Natural killer cell treated with Interleukin-12 subunit alpha and Interleukin-12 subunit beta and Interleukin-15 and Interleukin-18, amount 100 ng/mL, for 72 hours (primary cell): ENCODE data around the gene SLC26A9. TPM values are rescaled to one million over a fixed set of nuclear protein-coding genes. Genes with fewer than 3 reads are reported as not detected.

Source experiments
- ATAC-seq, 2 donors: fragments of 150-1000 bp; cut with Tn5 transposase in 1 of 2; sonication (Bioruptor Pico), chemical (Tn5 transposase) in 1 of 2; 2 replicates each; pipeline ENCODE4 v1.10.0; 2021
- DNase-seq: peaks from one replicate; pipeline ENCODE4 v3.0.0; 2022; ENCODE audit warnings: low spot score
- H3K27ac Mint-ChIP-seq, 2 donors: 1 replicate in 1 of 2; 2 replicates in 1 of 2; pipeline ENCODE4 v1.8.0; 2022; ENCODE audit warnings: mixed read lengths in 2 of 2, mild to moderate bottlenecking in 1 of 2, moderate library complexity in 1 of 2
- H3K27me3 Mint-ChIP-seq, 2 donors: 1 replicate in 1 of 2; 2 replicates in 1 of 2; pipeline ENCODE4 v1.8.0; 2022; ENCODE audit warnings: mixed read lengths in 2 of 2
- H3K36me3 Mint-ChIP-seq: one replicate; pipeline ENCODE4 v1.8.0; 2022; ENCODE audit warnings: mixed read lengths
- H3K4me1 Mint-ChIP-seq, 2 donors: 1 replicate in 1 of 2; 2 replicates in 1 of 2; pipeline ENCODE4 v1.8.0; 2022; ENCODE audit warnings: low read depth in 2 of 2, mixed read lengths in 2 of 2, mild to moderate bottlenecking in 1 of 2
- H3K4me3 Mint-ChIP-seq: one replicate; pipeline ENCODE4 v1.8.0; 2022; ENCODE audit warnings: mixed read lengths
- H3K9me3 Mint-ChIP-seq: 2 replicates; pipeline ENCODE4 v1.8.0; 2022; ENCODE audit warnings: mixed read lengths
- total RNA-seq, 2 donors: library from RNA; stranded (reverse); gene quantifications; one replicate each; pipeline ENCODE4 v1.2.3, GENCODE V29; 2022

SLC26A9 gene
- total RNA-seq, 2 donors from 2014 or later: not detected

DNA sequence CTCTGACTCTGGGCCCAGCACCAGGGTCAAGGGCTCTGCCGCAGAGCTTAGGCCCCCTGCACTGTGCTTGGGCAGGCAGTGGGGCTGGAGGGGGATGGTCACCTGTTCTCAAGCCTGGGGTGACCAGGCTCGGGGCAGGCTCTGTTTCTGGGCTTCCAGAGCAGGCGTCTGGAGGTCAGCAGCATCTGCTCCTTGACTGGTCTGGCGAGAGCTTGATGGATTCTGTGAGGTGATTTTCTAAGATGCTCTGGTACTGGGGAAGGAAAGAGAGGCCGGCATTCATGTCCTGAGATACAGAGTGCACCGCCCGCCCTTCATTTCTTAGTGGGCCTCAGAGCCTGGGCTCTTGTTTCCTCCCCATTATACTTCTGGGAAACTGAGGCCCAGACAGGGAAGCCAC is 35.4 kb upstream of the SLC26A9 start:
- Mint-ChIP-seq H3K4me1 (peaks cover 13 to 14% of the 10 kb centered on the region in 2 donors), H3K36me3 (no peaks in the 10 kb centered on the region), H3K9me3 (peaks cover 11% of the 10 kb centered on the region), H3K27me3 (no peaks in the 10 kb centered on the region), H3K4me3 (no peak overlapping the region), H3K27ac (no peak overlapping the region)
- DNase-seq: no peak
- no peak for ATAC-seq

DNA sequence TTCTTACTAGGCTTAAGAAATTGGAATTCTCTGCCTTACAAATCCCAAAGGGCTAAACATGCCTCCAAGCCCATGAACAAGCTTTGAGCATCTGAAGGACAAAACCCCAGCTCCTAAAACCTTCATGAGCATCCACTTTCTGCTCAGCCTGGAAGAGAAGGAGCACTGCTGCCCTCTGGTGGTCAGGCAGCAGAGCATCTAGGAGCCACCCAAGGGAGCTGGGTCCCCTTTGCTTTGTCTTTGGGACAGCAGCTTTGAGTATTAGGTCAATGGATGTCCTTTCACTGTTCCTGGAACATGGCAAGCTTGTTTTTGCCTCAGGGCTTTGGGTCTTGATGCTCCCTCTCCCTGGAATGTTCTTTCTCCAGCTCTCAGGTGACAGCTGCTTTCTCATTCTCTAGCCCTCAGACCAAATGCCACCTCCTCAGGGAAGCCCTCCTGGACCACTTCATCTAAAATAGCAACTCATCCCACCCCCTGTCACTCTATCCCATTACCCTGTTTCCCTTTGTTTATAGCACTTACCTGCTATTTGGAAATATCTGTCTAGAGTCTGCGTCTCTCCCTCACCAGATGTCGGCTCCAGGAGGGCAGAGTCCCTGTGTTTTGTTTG is 34.3 kb upstream of the SLC26A9 start:
- no peaks in the 10 kb centered on the region for H3K27me3 Mint-ChIP-seq
- no peak overlapping the region for H3K4me3 Mint-ChIP-seq
- H3K36me3 Mint-ChIP-seq: no peaks in the 10 kb centered on the region
- H3K27ac Mint-ChIP-seq: no peak overlapping the region
- ATAC-seq: peak; percentile 56 to 75
- peak; percentile 80 for DNase-seq
- peaks cover 24 to 25% of the 10 kb centered on the region in 2 donors for H3K4me1 Mint-ChIP-seq
- peaks cover 11% of the 10 kb centered on the region for H3K9me3 Mint-ChIP-seq

DNA sequence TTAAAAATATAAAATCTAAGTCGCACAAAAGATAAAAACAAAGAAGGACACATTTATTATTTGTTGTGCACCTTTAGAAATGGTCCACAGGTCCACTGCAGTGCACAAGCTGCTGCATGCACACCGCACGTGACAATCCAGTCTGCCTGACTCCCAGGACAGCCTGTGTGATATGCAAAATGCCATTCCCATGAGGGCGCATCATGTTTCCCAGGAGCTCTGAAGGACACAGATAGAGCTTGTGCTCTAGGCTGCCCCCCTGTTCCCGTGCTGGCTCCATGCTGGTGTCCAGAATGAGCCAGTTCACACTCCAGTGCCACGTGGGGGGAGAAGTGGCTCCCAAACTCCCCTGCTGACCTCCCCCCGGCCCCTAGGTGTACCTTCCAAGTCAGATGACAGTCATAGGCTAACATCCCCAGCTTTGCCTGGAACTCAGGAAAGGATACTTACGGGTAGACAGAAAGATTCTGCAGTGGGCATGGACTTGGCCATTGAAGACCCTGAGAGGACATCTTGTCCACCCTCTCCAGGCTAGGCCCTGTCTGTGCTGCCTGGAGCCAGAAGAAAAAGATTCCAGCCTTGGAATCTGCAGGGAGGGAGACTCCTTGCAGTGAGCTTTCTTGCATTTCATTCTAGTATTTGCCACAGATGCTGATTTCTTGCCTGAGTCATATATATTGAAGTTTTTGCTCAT is 33.6 kb upstream of the SLC26A9 start:
- H3K4me3 Mint-ChIP-seq: no peak overlapping the region
- no peaks in the 10 kb centered on the region for H3K36me3 Mint-ChIP-seq
- peaks cover 24 to 25% of the 10 kb centered on the region in 2 donors for H3K4me1 Mint-ChIP-seq

DNA sequence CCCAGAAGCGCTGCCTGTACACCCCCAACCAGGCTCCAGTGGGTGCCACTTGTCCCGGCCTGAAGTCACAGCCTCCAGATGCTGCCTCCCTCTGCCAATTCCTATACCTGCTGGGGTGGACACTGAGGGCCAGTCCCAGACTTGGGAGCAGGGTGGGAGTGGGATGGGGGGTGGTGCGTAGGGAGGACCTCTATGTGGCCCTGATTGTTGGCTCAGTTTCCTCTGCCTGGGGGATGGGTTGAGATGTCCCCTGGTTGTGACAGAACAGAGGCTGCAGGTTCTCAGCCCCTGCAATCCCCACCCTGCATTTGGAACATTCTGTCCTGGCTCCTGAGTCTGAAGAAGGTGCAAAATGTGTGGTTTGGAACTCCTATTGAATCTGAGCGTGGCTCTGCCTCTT is 32.8 kb upstream of the SLC26A9 start:
- ATAC-seq: no peak
- Mint-ChIP-seq H3K4me3 (no peak overlapping the region), H3K27ac (no peak overlapping the region), H3K4me1 (peaks cover 24 to 25% of the 10 kb centered on the region in 2 donors), H3K27me3 (no peaks in the 10 kb centered on the region), H3K9me3 (peaks cover 11% of the 10 kb centered on the region), H3K36me3 (no peaks in the 10 kb centered on the region)
- no peak for DNase-seq

More for the DNA sequence above, 33.6 kb upstream of the SLC26A9 start:
- Mint-ChIP-seq H3K9me3 (peaks cover 11% of the 10 kb centered on the region), H3K27ac (no peak overlapping the region), H3K27me3 (no peaks in the 10 kb centered on the region)
- ATAC-seq: no peak
- no peak for DNase-seq

DNA sequence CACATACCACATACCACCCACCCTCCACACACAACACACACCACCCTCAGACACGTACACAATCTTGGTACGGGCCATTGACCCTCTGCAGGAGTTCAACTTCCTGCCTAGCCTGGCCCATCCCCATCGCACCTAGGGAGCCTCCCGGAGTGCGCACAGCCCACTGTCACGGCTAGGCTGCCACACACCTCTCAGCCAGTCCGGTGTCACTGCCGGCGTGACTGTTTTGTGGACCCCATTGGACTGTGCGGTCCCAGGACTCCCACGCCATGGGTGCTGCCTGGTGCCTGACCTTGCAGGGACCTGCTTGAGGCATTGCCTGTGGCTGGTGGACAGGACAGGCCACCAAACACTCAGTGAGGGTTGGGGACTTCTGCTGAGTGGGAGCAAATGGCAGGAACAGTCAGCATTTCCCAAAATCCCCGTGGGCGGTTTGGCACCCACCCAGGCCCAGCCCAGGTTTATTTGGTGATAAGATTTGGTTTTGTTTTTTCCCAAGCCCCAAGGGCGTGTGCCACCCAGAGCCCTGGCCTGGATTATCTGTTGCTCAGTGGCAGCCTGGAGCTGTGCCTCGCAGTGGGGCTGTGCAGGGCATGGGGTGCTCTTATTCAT is 32.2 kb upstream of the SLC26A9 start:
- H3K36me3 Mint-ChIP-seq: no peaks in the 10 kb centered on the region
- no peak overlapping the region for H3K4me3 Mint-ChIP-seq
- H3K9me3 Mint-ChIP-seq: peaks cover 11% of the 10 kb centered on the region
- H3K27me3 Mint-ChIP-seq: no peaks in the 10 kb centered on the region
- H3K4me1 Mint-ChIP-seq: peaks cover 24 to 25% of the 10 kb centered on the region in 2 donors
- H3K27ac Mint-ChIP-seq: no peak overlapping the region
- DNase-seq (no peak), ATAC-seq (no peak)

DNA sequence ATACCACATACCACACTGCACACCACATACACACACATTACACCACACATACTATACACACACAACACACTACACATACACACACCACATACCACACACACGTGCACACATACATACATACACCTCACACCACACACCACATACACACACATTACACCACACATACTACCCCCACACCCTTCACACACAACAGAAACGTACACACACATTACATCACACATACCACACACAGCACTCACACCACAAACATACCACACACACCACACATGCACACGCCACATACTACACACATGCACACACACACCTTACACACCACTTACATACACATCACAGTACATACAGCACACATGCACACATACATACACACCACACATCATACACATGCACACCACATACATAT is 31.5 kb upstream of the SLC26A9 start:
- no peak overlapping the region for H3K27ac Mint-ChIP-seq
- H3K4me3 Mint-ChIP-seq: no peak overlapping the region
- H3K9me3 Mint-ChIP-seq: peaks cover 11% of the 10 kb centered on the region

DNA sequence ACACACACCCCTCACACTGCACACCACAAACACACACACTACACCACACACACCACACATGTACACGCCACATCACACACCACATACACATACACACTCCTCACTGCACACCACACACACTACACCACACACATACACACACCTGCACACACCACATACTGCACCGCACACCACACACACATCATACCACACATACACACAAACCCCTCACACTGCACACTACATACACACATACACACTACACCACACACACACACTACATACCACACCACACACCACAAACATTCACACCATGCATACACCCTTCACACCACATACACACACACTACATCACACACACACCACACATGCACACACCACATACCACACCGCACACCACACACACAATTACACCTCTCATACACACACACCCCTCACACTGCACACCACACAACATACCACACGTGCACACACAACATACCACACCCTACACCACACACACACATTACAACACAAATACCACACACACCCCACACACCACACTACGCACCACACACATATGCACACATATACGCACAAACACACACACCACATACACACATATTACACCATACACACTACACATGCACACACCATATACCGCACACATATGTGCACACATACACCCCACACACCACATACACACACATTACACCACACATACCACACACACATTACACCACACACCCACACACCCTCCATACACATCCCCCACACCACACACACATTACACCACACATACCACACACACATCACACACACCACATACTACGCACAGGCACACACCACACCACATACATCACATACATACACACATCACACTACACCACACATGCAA is 30.3 kb upstream of the SLC26A9 start:
- Mint-ChIP-seq H3K27me3 (no peaks in the 10 kb centered on the region), H3K27ac (no peak overlapping the region), H3K9me3 (peaks cover 11% of the 10 kb centered on the region), H3K36me3 (no peaks in the 10 kb centered on the region), H3K4me3 (no peak overlapping the region), H3K4me1 (peaks cover 24 to 25% of the 10 kb centered on the region in 2 donors)
- ATAC-seq (no peak), DNase-seq (no peak)

More for the DNA sequence above, 31.5 kb upstream of the SLC26A9 start:
- DNase-seq (no peak), ATAC-seq (no peak)
- Mint-ChIP-seq H3K27me3 (no peaks in the 10 kb centered on the region), H3K36me3 (no peaks in the 10 kb centered on the region), H3K4me1 (peaks cover 24 to 25% of the 10 kb centered on the region in 2 donors)

DNA sequence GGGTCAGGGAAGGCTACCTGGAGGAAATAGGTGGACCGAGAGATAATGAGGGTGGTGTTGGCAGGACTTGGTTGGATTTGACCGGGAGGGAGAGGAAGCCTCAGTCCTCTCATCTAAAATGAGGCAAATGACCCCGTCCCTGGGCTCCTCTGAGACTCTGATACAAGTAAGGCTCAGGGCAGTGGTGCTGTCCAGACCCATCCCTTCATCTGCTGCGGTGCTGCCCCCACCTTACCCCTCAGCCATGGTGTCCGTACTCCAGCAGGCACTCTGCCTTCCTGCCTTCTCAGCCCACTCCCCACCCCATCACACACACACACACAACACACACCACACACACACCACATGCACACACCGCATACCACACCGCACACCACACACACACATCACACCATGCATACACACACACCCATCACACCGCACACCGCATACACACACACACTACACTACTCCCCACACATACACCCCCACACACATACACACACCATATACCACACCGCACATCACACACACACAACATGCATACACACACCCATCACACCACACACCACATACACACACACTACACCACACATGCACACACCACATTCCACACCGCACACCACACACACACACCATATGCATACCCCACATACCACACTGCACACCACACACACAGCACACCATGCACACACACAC is 29.4 kb upstream of the SLC26A9 start:
- H3K27ac Mint-ChIP-seq: no peak overlapping the region
- H3K27me3 Mint-ChIP-seq: no peaks in the 10 kb centered on the region
- ATAC-seq: peak; percentile 37 to 61
- DNase-seq: no peak
- peaks cover 11% of the 10 kb centered on the region for H3K9me3 Mint-ChIP-seq
- no peaks in the 10 kb centered on the region for H3K36me3 Mint-ChIP-seq
- H3K4me3 Mint-ChIP-seq: no peak overlapping the region
- peaks cover 24 to 25% of the 10 kb centered on the region in 2 donors for H3K4me1 Mint-ChIP-seq

DNA sequence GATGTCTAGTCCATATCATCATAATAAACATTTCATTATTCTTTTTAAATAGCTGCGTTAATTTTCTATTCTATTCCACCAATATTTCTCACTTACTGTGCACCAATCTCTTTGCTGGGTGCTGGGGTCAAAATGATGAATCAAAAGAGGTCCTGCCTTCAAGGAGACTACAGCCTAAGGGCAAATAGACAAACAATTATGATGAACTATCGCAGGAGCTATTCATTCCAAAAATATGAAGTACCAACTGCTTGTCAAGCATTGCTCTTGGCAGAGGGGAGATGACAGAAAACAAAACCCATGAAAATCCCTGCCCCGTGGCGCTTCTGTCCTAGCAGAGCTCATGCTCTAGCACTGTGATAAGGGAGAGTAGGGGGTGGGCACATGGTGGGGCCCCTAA is 28.8 kb upstream of the SLC26A9 start:
- Mint-ChIP-seq H3K27ac (no peak overlapping the region), H3K4me3 (no peak overlapping the region), H3K9me3 (peaks cover 11% of the 10 kb centered on the region), H3K4me1 (peaks cover 24 to 25% of the 10 kb centered on the region in 2 donors), H3K27me3 (no peaks in the 10 kb centered on the region), H3K36me3 (no peaks in the 10 kb centered on the region)
- DNase-seq (no peak), ATAC-seq (no peak)

DNA sequence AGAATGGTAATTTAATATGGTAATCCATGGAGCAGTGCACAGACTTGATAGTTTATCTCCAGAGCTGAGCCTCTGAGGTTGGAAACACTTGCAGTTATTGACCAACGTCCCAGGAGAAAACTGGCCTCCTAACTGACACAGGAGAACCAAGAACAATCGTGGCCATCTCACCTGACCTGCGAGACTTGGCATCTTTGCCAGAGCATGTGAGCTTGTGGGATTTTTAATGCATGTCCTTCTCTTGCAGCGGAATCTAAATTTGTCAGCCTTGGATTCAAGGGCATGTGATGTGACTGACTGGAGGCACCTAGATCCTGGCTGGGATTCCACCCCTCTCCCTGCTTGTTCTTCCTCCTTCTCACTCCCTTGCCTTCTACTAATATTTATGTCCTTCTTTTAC is 27.8 kb upstream of the SLC26A9 start:
- no peak for ATAC-seq
- no peak overlapping the region for H3K27ac Mint-ChIP-seq
- no peaks in the 10 kb centered on the region for H3K27me3 Mint-ChIP-seq
- peaks cover 24 to 25% of the 10 kb centered on the region in 2 donors for H3K4me1 Mint-ChIP-seq
- H3K36me3 Mint-ChIP-seq: no peaks in the 10 kb centered on the region
- H3K9me3 Mint-ChIP-seq: peaks cover 11% of the 10 kb centered on the region
- DNase-seq: no peak
- H3K4me3 Mint-ChIP-seq: no peak overlapping the region

DNA sequence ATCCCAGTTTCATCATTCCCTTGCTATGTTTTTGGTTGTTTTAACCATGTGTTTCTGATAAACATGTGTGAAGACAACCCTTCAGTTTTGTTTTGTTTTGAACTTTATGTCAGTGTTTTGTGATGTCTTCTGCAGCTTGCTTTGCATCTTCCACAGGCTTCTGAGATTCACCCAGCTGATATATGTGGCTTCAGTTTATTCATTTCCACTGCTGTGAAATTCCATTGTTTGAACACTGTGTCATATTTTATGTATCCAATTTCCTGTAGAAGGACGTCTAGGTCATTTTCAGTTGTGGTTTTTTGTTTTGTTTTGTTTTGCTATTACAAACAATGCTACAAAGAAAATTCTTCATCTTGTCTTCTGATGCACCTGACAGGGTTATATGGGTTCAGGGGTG is 27.2 kb upstream of the SLC26A9 start:
- Mint-ChIP-seq H3K9me3 (peaks cover 11% of the 10 kb centered on the region), H3K27me3 (no peaks in the 10 kb centered on the region), H3K27ac (no peak overlapping the region), H3K36me3 (no peaks in the 10 kb centered on the region), H3K4me1 (peaks cover 24 to 25% of the 10 kb centered on the region in 2 donors), H3K4me3 (no peak overlapping the region)
- DNase-seq (no peak), ATAC-seq (no peak)

DNA sequence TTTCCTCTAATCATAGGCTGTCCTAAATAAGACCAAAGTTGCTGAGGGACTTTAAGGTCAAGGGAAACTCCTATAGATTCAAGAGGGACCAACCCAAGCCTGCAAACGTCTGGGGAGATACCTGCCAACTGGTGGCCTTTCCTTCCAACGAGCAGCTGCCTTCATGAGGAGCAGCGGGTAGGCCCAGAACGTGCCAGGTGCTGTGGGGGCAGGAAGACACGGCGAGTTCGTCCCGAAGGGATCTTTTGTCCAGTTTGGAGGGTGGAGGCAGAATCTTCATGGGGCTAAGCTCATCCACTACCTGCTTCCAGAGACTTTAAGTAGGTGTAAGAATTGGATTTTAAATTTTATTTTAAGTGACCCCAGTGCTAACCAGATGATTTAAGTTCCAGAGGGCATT is 26.0 kb upstream of the SLC26A9 start:
- Mint-ChIP-seq H3K27me3 (no peaks in the 10 kb centered on the region), H3K9me3 (peaks cover 3% of the 10 kb centered on the region), H3K27ac (no peak overlapping the region), H3K4me1 (peaks cover 15 to 16% of the 10 kb centered on the region in 2 donors), H3K4me3 (no peak overlapping the region), H3K36me3 (no peaks in the 10 kb centered on the region)
- no peak for DNase-seq
- no peak for ATAC-seq
